Esophagus squamous epithelium (tissue), 5 donors: ENCODE results near the gene ACOT11. TPM values are rescaled to one million over a fixed set of nuclear protein-coding genes. Genes with fewer than 3 reads are reported as not detected.
A peak's percentile ranks its signal among the peaks of the same experiment; 100 is the strongest.

Experiments
- DNase-seq: peaks from one replicate; lab custom pipeline; 2025; lab: John Stamatoyannopoulos, UW
- H3K27ac ChIP-seq, 4 donors: fragments of 200-600 bp; sonication (generic); one replicate each; pipeline ENCODE4 v1.5.1; 2016 to 2019; ENCODE audit warnings: mild to moderate bottlenecking in 1 of 4
- H3K27me3 ChIP-seq, 4 donors: fragments of 200-600 bp; sonication (generic); 1 replicate in 3 of 4; 2 replicates in 1 of 4; pipeline versions ENCODE4 v1.5.1 to v1.6.0; 2017 to 2021; ENCODE audit warnings: antibody characterized with exemption in 1 of 4
- H3K36me3 ChIP-seq, 3 donors: fragments of 200-600 bp; sonication (generic); one replicate each; pipeline ENCODE4 v1.5.1; 2016 to 2019
- H3K4me1 ChIP-seq, 3 donors: fragments of 200-600 bp; sonication (generic); one replicate each; pipeline ENCODE4 v1.5.1; 2017 to 2019
- H3K4me3 ChIP-seq, 4 donors: fragments of 200-600 bp; sonication (generic); 1 replicate in 3 of 4; 2 replicates in 1 of 4; pipeline ENCODE4 v1.5.1; 2016 to 2019; ENCODE audit warnings: mild to moderate bottlenecking in 2 of 4, moderate library complexity in 1 of 4
- H3K9me3 ChIP-seq, 3 donors: fragments of 200-600 bp; sonication (generic); one replicate each; pipeline ENCODE4 v1.5.1; 2016 to 2019
- POLR2A ChIP-seq, 4 donors: fragments of 450-650 bp; IDR thresholded peaks; one replicate each; pipeline ENCODE4 v1.6.1; 2017; ENCODE audit warnings: antibody characterized with exemption in 4 of 4, mild to moderate bottlenecking in 4 of 4, moderate library complexity in 3 of 4
- WGBS, 2 donors: methylation state at CpG; one replicate each; pipeline ENCODE4 v1.1.5; 2018; 5-methylcytosine and 5-hydroxymethylcytosine counted together
- intact Hi-C: fragments of 100-400 bp; cut with DNase I; formaldehyde crosslinking; loops from one replicate; pipeline ENCODE4 v1.15.0; 2022
- total RNA-seq, 4 donors: library from RNA; depleted of rRNA; stranded (reverse); fragments of >200 nt; gene quantifications; one replicate each; pipeline ENCODE4 v1.1.0, GENCODE V29; 2016
- TF ChIP-seq, protein P1 (sequence below), 6 experiments: fragments of 450-650 bp in 4 of 6; fragments of 200-600 bp in 2 of 6; sonication (generic) in 2 of 6; IDR thresholded peaks; one replicate each; pipeline ENCODE4 v1.5.1; 2016 to 2019; ENCODE audit warnings: antibody characterized with exemption in 6 of 6, mild to moderate bottlenecking in 4 of 6, moderate library complexity in 4 of 6
- donor health status: DM: yes; HTN: yes; CAD: no.

ACOT11 gene
- 10 to 100 TPM; 10.1 to 33.9 (median 20.3) TPM for total RNA-seq

DNA sequence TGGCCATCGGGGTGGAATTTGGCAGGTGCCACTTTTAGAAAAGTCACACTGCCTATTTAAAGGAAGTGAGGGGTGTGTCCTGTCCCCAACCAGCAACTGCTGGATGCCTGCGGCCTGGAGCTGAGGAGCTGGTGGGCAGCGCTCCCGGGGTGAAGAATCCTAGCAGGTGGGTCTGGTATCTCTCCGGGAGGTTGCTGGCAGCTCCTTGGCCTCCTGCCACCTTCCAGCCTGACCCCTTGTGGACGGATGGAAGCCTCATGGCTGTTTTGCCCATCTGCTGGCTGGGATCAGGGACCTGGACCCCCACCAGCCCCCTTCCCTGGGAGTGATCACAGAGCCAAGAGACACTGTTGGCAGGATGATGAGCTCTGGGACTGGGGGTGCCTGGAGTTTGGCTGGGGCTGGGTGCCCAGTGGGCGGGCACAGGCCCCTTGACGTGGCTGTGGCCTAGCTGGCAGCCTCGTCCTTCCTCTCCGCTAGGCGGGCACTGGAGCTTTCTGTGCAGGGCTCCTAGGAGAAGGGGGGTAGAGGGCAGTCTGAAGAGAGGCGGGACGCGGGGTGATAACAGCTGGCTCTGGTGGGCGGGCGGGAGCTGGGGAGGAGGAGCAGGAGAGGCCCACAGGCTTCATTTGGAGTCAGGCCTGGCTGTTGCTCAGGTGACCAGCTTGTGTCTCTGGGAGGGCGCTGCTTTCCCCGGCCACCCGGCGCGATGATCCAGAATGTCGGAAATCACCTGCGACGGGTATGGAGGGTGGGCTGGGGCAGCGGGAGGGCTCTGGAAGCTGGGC, at the start of gene ACOT11:
TSS of gene ACOT11 (plus strand) at position 628 of the 788 bp plus-strand sequence. CDS start at position 710, 82 bp downstream.
- peak within 1 kb of the TSS in 3 of 4 donors; percentile 20 to 51 (median 31) for H3K4me3 ChIP-seq
- 40 to 46% methylated on average over 7 to 13 of the region's 25 CpGs for WGBS, 2 donors
- peaks cover 4 to 36% (median 9%) of the 10 kb centered on the region in 3 donors for H3K4me1 ChIP-seq
- H3K27ac ChIP-seq = peak within 1 kb of the TSS; percentile 36 to 87 (median 74)
- intact Hi-C loops = no loop called here
- H3K9me3 ChIP-seq = no peaks in the 10 kb centered on the region
- H3K36me3 ChIP-seq = no peaks in the 10 kb centered on the region
- no peaks in the 10 kb centered on the region for H3K27me3 ChIP-seq
- no peak for DNase-seq
- no peak for TF ChIP-seq POLR2A (IDR thresholded peaks at IDR 0.05)
- TF ChIP-seq, protein P1, sequence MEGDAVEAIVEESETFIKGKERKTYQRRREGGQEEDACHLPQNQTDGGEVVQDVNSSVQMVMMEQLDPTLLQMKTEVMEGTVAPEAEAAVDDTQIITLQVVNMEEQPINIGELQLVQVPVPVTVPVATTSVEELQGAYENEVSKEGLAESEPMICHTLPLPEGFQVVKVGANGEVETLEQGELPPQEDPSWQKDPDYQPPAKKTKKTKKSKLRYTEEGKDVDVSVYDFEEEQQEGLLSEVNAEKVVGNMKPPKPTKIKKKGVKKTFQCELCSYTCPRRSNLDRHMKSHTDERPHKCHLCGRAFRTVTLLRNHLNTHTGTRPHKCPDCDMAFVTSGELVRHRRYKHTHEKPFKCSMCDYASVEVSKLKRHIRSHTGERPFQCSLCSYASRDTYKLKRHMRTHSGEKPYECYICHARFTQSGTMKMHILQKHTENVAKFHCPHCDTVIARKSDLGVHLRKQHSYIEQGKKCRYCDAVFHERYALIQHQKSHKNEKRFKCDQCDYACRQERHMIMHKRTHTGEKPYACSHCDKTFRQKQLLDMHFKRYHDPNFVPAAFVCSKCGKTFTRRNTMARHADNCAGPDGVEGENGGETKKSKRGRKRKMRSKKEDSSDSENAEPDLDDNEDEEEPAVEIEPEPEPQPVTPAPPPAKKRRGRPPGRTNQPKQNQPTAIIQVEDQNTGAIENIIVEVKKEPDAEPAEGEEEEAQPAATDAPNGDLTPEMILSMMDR (IDR thresholded peaks at IDR 0.05) = peak in 5 of 6 experiments; percentile 15 to 47 (median 33)

- TF ChIP-seq, protein P1 (IDR thresholded peaks at IDR 0.05) = no peak
- no peak for TF ChIP-seq POLR2A (IDR thresholded peaks at IDR 0.05)
- intact Hi-C loops = no loop called here
- H3K4me3 ChIP-seq = peak overlapping the region in 1 of 4 donors; percentile 61
- DNase-seq = no peak
- no peaks in the 10 kb centered on the region for H3K9me3 ChIP-seq
- H3K27me3 ChIP-seq = peaks cover 0 to 54% (median 0%) of the 10 kb centered on the region in 4 donors
- peaks cover 11 to 17% (median 15%) of the 10 kb centered on the region in 3 donors for H3K4me1 ChIP-seq
- 42 to 75% methylated on average over 1 to 2 of the region's 4 CpGs for WGBS, 2 donors
- no peak overlapping the region for H3K27ac ChIP-seq
- no peaks in the 10 kb centered on the region for H3K36me3 ChIP-seq
These were observed 49.5 kb upstream of the ACOT11 start for GRCh38 chr1:54498383-54499096.

DNA sequence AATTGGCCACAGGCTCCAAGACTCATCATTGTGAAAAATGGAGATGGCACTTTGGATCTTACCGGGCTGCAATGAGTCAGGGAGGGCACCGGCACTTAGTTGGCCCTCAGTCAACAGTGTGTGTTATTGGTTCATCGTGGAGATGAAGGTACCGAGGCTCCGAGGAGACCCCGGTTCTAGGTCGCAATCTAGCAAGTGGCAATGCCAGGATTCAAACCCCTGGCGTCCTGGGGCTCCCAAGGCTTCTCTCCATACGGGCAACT, 49.0 kb upstream of the ACOT11 start:
- no peaks in the 10 kb centered on the region for H3K36me3 ChIP-seq
- peaks cover 0 to 54% (median 0%) of the 10 kb centered on the region in 4 donors for H3K27me3 ChIP-seq
- H3K27ac ChIP-seq = no peak overlapping the region
- H3K4me1 ChIP-seq = peaks cover 11 to 17% (median 15%) of the 10 kb centered on the region in 3 donors
- no peak for TF ChIP-seq POLR2A (IDR thresholded peaks at IDR 0.05)
- TF ChIP-seq, protein P1 (IDR thresholded peaks at IDR 0.05) = no peak
- peak overlapping the region; percentile 17 to 61 (median 42) for H3K4me3 ChIP-seq
- no peaks in the 10 kb centered on the region for H3K9me3 ChIP-seq
- no peak for DNase-seq
- 0 to 5% methylated on average over 1 to 6 of the region's 9 CpGs for WGBS, 2 donors
- intact Hi-C loops = no loop called here

- Histone ChIP-seq H3K27me3 (peaks cover 0 to 54% (median 0%) of the 10 kb centered on the region in 4 donors), H3K4me1 (peaks cover 11 to 17% (median 15%) of the 10 kb centered on the region in 3 donors), H3K36me3 (no peaks in the 10 kb centered on the region), H3K9me3 (no peaks in the 10 kb centered on the region), H3K4me3 (peak overlapping the region; percentile 17 to 61 (median 42)), H3K27ac (no peak overlapping the region)
- TF ChIP-seq, protein P1 (IDR thresholded peaks at IDR 0.05) = peak in 4 of 6 experiments; percentile 22 to 58 (median 46)
- TF ChIP-seq POLR2A (IDR thresholded peaks at IDR 0.05) = no peak
- DNase-seq = no peak
- intact Hi-C loops = loop anchor here (10.0 kb wide), 1 partner anchor 305 kb away; the partner anchor contains the start of gene TTC22
- 0% methylated on average over 3 to 4 of the region's 50 CpGs for WGBS, 2 donors
These were observed 48.5 kb upstream of the ACOT11 start for GRCh38 chr1:54499360-54500106.
